HEK293 (cell line): ENCODE data around the gene TMEM222.

ENCODE experiments used
- ATF2 ChIP-seq: fragments of 450-650 bp; formaldehyde crosslinking; IDR thresholded peaks from 2 replicates; pipeline ENCODE4 v1.5.1; 2016; ENCODE audit warnings: missing biosample characterization, missing genetic modification characterization, low read depth
- CTCF ChIP-seq: fragments of 450-650 bp; formaldehyde crosslinking; IDR thresholded peaks from 2 replicates; pipeline ENCODE4 v1.5.1; 2016; ENCODE audit warnings: missing biosample characterization, missing genetic modification characterization
- ZNF530 ChIP-seq: fragments of 450-650 bp; formaldehyde crosslinking; IDR thresholded peaks from 2 replicates; pipeline ENCODE4 v1.5.1; 2016; ENCODE audit warnings: low read depth, missing biosample characterization, missing genetic modification characterization
- ZNF660 ChIP-seq: fragments of 450-650 bp; IDR thresholded peaks from 2 replicates; pipeline ENCODE4 v1.5.1; 2018; ENCODE audit warnings: missing biosample characterization, mild to moderate bottlenecking, missing genetic modification characterization

- TF ChIP-seq CTCF (tag by site-specific recombination): no peak
- TF ChIP-seq ATF2 (tag by site-specific recombination): no peak
- TF ChIP-seq ZNF660: no peak
- TF ChIP-seq ZNF530: no peak
Observed at GRCh38 chr1:27343639-27344025, 21.7 kb downstream of the TMEM222 start.
